ENCODE data around the gene METAP1.

GRCh38 chr4:99008051-99008450, 12.5 kb downstream of the METAP1 start:
- no peak for TF ChIP-seq REST (IDR thresholded peaks at IDR 0.05)
- TF ChIP-seq CTCF (IDR thresholded peaks at IDR 0.05), result no peak
- no peak for TF ChIP-seq CHD4 (IDR thresholded peaks at IDR 0.05; ENCODE audit: borderline replicate concordance)
- no peak for TF ChIP-seq POLR2A (IDR thresholded peaks at IDR 0.05; ENCODE audit: low read length)
- TF ChIP-seq SMC3 (IDR thresholded peaks at IDR 0.05), result no peak
- no peak for TF ChIP-seq PBX3 (IDR thresholded peaks at IDR 0.05)
- TF ChIP-seq JUN (IDR thresholded peaks at IDR 0.05), result no peak
- no peak for TF ChIP-seq CBX8 (IDR thresholded peaks at IDR 0.05)
- TF ChIP-seq MAX (IDR thresholded peaks at IDR 0.05), result no peak
- TF ChIP-seq RFX5 (IDR thresholded peaks at IDR 0.05), result no peak
- no peak for TF ChIP-seq USF2 (IDR thresholded peaks at IDR 0.05)
- TF ChIP-seq TP53 (CRISPR knock-in tag; IDR thresholded peaks at IDR 0.05), result no peak
- TF ChIP-seq NFE2L2 (conservative IDR thresholded peaks at IDR 0.05; ENCODE audit: low read length), result no peak
- no peak for TF ChIP-seq ZNF302 (CRISPR knock-in tag; IDR thresholded peaks at IDR 0.05)

All from A549 (cell line).